SW480 (cell line): Measurements from ENCODE around the gene DOCK2.

Source experiments
- DNase-seq: peaks from one replicate; pipeline ENCODE4 v3.0.0-alpha.2; 2016; ENCODE audit warnings: low spot score

The DOCK2 gene

GRCh38 chr5:170132269-170132975 is 495.3 kb downstream of the DOCK2 start:
- peak; percentile 37 for DNase-seq
